ENCODE results near the gene YARS1. TPM values are rescaled to one million over a fixed set of nuclear protein-coding genes. Genes with fewer than 3 reads are reported as not detected.

YARS1 gene
- total and polyA plus RNA-seq, 3 donors from 2014 or later: 79.8 to 110 (median 96.6) TPM

DNA sequence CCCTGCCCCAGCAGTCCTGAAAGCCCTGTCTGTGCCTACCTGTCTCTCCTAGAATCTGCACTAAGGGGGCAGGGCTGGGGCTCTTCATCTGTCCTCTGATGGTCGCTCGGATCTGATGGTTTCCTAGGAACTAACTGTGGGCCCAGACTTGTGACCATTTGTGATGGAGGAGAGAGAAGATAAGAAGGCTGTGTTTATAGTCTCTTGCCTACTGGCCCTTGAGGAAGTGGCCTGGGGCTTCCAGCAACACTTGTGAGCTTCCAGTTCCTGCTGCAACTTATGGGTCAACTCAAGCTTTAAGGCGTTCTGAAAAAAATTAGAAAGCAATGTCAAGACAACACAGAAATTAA, 61.4 kb downstream of the YARS1 start:
- intact Hi-C loops (cut with DNase I; ENCODE audit: low total_unique reads): no loop called here
- DNase-seq: no peak
- peaks cover 44% of the 10 kb centered on the region for H3K4me1 ChIP-seq
- H3K27ac ChIP-seq: no peak overlapping the region
- no peaks in the 10 kb centered on the region for H3K9me3 ChIP-seq
- H3K27me3 ChIP-seq: no peaks in the 10 kb centered on the region
- TF ChIP-seq, protein P1, sequence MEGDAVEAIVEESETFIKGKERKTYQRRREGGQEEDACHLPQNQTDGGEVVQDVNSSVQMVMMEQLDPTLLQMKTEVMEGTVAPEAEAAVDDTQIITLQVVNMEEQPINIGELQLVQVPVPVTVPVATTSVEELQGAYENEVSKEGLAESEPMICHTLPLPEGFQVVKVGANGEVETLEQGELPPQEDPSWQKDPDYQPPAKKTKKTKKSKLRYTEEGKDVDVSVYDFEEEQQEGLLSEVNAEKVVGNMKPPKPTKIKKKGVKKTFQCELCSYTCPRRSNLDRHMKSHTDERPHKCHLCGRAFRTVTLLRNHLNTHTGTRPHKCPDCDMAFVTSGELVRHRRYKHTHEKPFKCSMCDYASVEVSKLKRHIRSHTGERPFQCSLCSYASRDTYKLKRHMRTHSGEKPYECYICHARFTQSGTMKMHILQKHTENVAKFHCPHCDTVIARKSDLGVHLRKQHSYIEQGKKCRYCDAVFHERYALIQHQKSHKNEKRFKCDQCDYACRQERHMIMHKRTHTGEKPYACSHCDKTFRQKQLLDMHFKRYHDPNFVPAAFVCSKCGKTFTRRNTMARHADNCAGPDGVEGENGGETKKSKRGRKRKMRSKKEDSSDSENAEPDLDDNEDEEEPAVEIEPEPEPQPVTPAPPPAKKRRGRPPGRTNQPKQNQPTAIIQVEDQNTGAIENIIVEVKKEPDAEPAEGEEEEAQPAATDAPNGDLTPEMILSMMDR (IDR thresholded peaks at IDR 0.05): no peak
- TF ChIP-seq POLR2A (IDR thresholded peaks at IDR 0.05): no peak
- no peak overlapping the region for H3K4me3 ChIP-seq
- H3K36me3 ChIP-seq (ENCODE audit: low read depth, missing control alignments): no peaks in the 10 kb centered on the region
- WGBS, 2 donors: 59 to 91% methylated on average over 3 of the region's 3 CpGs

DNA sequence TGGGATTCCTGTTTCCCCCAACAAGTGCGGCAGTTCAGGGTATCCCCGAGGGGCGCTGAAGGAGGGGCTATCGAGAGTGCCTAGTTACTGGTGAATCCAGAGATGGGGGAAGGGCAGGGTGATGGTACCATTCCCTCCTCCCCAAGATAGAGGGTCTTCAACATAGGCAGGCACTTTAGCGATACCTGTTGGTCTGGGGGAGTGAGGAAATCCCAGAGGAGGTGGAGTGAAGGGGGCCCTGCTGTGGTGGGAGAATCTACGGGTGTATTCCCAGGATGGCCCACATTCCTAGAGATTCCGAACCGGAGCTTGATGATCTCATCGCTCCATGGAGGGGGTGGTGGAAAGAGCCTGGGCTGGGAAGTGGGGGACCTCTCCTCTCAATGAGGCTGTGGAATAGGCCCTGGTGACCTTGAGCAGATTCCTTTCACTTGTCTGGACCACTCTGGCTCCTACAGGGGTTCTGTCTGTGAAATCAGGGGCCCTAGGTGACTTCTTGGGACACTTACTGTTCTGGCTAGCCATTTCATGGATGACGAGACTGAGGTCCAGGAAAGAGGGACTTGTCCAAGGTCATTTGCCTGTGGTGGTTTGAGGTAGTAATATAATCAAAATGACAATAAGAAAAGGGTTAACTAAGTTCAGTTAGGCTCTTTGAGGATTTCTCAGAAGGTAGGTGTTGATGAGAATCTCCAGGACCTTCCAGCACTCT, 61.9 kb downstream of the YARS1 start:
- no peak for DNase-seq
- peak overlapping the region; percentile 45 to 68 for H3K27ac ChIP-seq
- WGBS, 2 donors: 26 to 35% methylated on average over 7 to 10 of the region's 10 CpGs
- H3K4me1 ChIP-seq: peaks cover 41% of the 10 kb centered on the region
- intact Hi-C loops (cut with DNase I; ENCODE audit: low total_unique reads): no loop called here
- no peaks in the 10 kb centered on the region for H3K36me3 ChIP-seq (ENCODE audit: low read depth, missing control alignments)
- peak overlapping the region; percentile 72 to 73 for H3K4me3 ChIP-seq
- no peaks in the 10 kb centered on the region for H3K27me3 ChIP-seq
- no peak for TF ChIP-seq POLR2A (IDR thresholded peaks at IDR 0.05)
- TF ChIP-seq, protein P1 (IDR thresholded peaks at IDR 0.05): no peak
- no peaks in the 10 kb centered on the region for H3K9me3 ChIP-seq

DNA sequence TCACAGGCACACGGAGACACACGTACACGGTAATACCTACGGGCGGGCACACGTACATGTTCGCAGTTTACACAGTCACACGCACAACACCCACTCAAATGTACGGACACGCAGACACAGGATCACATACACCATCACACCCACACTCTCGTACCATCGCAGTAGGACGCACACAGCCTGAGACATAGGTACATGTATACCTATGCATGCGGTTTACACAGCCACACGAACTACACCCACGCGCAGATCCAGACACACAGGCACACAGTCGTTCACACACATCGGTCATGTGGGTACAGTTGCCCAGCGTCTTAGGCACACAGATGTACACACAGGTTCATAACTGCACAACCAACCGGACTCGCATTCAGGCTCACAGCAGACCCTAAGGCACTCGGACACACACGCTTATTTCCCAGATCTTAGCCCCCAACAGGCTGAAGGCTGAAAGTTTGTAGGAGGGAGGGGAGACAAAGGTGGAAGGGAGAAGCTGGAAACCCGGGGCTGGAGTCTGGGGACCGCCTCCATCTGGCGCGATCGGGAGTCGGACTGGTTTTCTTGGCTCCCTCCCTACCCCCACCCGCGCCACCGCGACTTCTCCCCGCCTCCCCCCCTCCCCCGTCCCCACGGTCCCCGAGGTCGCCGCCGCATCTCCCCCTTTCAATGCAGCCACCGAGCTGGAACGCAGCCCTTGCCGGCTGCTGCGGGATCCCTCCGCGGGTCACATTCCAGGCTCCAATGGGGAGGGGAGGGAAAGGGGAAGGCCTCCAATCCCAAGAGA, 62.7 kb downstream of the YARS1 start:
- peaks cover 33% of the 10 kb centered on the region for H3K4me1 ChIP-seq

DNA sequence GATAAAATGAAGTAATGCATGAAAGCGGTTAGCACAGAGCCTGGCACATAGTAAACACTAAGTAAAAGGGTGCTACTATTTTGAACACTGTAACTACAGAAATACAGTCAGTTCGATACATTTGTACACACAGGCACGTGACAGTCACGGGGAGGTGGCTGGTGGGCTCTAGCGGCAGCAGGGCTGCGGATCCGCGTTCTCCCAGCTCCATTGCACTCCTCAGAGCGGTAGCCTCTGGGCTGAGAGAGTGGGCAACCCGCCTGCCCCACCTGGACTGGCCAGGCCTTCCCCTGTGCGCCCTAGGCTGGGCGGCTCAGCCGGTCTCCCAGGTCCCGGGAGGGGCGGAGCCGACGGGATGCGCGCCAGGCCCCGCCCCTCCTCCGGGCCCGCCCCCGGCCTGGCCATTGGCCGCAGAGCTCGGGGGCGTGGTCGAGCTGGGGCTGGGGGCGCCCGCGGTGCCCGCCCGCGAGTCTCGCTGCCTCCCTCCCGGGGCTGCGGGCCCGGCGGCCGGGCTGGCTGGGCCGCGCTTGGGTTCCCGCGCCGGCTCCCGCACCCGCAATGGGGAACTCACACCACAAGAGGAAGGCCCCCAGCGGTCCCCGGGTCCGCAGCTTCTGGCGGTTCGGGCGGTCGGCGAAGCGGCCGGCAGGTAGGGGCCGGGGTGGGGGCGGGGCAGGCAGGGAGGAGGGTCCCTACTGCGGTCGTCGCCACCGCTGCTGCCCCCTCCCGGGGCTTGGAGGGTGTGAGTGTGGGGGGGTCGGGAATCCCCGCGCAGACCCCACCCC, 63.4 kb downstream of the YARS1 start:
- no peak for TF ChIP-seq POLR2A (IDR thresholded peaks at IDR 0.05)
- TF ChIP-seq, protein P1 (IDR thresholded peaks at IDR 0.05): no peak
- Histone ChIP-seq H3K36me3 (ENCODE audit: low read depth, missing control alignments) (no peaks in the 10 kb centered on the region), H3K27ac (peak overlapping the region in 1 of 2 donors; percentile 68), H3K4me1 (peaks cover 26% of the 10 kb centered on the region), H3K27me3 (no peaks in the 10 kb centered on the region), H3K4me3 (peak overlapping the region; percentile 72 to 73), H3K9me3 (no peaks in the 10 kb centered on the region)
- DNase-seq: peak; percentile 80
- 2 to 3% methylated on average over 12 to 41 of the region's 66 CpGs for WGBS, 2 donors
- intact Hi-C loops (cut with DNase I; ENCODE audit: low total_unique reads): no loop called here

More for the DNA sequence above, 62.7 kb downstream of the YARS1 start:
- Histone ChIP-seq H3K36me3 (ENCODE audit: low read depth, missing control alignments) (no peaks in the 10 kb centered on the region), H3K27ac (peak overlapping the region; percentile 45 to 68), H3K4me3 (peak overlapping the region; percentile 72 to 73), H3K27me3 (no peaks in the 10 kb centered on the region), H3K9me3 (no peaks in the 10 kb centered on the region)
- intact Hi-C loops (cut with DNase I; ENCODE audit: low total_unique reads): no loop called here
- DNase-seq: peak; percentile 52
- TF ChIP-seq, protein P1 (IDR thresholded peaks at IDR 0.05): no peak
- no peak for TF ChIP-seq POLR2A (IDR thresholded peaks at IDR 0.05)
- WGBS, 2 donors: 1 to 4% methylated on average over 24 to 47 of the region's 47 CpGs
